Pulmonary artery endothelial cell (primary cell): ENCODE measurements around the gene MTFMT. TPM values are rescaled to one million over a fixed set of nuclear protein-coding genes. Genes with fewer than 3 reads are reported as not detected.
"Not testable (repeated sequence)": the region's sequence is repeated elsewhere in the genome, so short reads cannot be mapped to it uniquely, and the experiment has no call there.

Experiments used
- DNase-seq: peaks from one replicate; pipeline ENCODE4 v3.0.0-alpha.2; 2011; ENCODE audit warnings: low read depth, low spot score
- total RNA-seq: library from RNA; depleted of rRNA; stranded (reverse); fragments of >200 nt; gene quantifications from 2 replicates; pipeline ENCODE4 v1.2.3, GENCODE V29; 2014

MTFMT gene
- total RNA-seq, 1 donor from 2014 or later, result 14.6 TPM

DNA sequence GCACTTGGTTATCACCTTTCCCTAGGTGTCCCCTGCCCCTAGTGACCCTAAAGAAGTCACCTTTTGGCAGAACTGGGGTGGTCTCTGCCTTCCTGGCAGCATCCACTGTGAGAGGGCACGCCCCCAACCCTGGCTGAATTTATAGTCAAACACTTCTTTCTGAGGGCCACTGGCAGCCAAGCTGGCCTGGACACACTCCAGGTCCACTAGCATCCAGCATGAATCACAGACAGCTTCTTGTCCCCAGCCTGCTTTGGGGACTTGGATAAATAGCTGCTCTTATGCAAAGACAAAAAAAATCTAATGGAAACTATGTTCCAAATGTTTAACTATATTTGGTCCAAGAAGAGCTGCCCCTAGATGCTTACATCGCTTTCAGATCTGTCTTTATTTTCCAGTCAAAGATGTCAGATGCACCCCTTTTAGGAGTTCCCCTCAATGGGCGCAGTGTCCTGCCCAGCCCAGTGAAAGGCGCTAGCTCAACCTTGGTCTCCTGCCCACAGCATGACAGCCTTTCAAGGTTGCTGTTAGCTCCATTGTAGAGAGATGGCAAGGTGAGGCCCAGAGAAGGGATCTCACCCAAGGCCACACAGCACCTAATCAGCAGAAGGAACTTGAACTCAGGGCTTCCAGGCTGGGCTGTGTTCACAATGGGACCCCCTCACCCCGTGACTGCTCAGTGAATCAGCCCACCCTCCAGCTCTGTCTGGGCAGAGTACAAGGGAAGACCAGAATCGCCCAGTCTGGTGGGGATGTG is 31.4 kb upstream of the MTFMT start:
- no peak for DNase-seq

DNA sequence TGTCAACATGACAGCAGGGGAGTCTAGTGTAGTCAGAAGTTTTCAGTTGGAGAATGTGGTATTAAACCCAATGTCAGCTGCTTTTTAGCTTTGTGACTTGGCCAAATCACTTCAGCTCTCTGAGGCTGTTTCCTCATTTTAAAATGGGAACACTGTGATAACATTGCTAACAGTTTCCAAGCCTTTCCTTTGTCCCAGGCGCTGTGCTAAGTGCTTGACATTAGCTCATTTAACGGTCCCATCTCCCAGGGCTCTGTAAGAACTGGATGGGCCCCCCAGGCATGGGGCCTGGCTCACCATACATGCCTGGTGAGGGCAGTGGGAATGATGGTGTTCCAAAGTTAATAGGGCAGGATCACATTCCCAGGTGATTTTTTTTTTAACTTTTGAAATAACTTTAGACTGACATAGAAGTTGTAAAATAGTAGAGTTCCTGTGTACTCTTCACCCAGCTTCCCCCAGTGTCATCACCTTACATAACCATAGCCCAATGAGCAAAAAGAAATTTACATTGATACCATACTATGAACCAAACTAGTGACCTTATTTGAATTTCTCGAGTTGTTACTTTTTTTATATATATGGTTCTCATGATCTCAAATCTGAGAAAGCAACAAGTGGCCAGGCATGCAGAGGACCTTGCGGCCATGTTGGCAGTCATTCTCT is 30.6 kb upstream of the MTFMT start:
- DNase-seq, result no peak

DNA sequence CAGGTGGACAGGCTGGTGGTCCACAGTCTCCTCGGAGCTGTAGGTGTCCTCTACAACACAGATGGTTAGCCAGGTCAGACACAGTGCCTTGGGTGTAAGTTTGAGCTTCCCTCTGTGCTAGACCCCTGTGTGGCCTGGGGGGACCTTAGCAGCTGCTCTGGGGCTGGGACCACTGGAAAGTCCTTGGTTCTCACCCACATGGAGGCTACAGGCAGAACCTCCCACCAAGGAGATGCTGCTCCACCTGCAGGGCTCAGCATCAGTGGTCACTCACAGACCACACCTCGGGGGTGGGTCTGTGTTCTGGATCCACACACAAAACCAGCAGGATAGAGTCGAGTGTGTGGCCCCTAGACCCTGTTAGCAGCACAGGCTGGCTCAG is 29.9 kb upstream of the MTFMT start:
- no peak for DNase-seq

DNA sequence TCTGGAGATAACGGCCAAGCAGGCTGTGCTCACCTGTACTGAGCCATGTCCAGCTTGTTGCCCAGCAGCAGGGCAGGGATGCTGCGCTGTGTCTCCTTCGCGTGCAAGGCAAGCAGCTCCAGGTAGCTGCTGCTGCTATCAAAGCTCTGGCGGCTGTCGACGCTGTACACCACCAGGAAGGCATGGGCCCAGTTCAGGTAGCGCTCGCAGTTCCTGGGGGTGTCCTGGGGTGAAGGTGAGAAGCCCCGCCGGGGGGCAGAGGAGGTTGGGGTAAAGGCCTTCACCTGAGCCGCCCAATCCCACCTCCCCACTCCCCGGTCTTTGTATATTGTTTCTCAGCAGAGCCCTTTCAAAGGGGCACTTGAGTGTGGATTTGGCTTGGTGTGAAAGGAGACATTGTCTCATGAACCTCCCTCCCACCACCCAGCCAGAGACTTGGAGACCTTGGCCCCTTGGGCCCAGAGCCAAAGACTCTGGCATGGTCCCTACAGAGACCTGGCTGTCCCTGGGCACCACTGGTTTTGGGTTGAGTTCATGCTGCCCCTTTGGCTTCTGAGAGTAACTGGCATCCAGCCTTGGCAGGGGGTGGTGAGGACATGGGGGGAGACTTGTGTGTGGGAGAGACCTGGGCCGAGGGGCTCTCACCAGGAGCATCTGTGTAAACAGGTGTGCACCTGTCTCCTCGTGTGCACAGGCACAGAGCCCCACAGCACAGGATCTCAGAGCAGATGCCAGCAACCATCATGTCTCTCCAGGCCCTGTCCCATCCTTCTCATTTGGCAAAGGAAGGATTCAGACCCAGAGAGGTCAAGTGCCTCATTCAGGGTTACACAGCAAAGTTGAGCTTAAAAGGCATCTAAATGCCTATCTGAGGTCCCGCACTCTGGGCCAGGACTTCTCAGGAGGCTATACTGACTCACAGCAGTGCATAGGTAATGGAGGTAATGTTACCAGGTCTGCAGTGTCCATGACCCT is 29.2 kb upstream of the MTFMT start:
- DNase-seq, result no peak

DNA sequence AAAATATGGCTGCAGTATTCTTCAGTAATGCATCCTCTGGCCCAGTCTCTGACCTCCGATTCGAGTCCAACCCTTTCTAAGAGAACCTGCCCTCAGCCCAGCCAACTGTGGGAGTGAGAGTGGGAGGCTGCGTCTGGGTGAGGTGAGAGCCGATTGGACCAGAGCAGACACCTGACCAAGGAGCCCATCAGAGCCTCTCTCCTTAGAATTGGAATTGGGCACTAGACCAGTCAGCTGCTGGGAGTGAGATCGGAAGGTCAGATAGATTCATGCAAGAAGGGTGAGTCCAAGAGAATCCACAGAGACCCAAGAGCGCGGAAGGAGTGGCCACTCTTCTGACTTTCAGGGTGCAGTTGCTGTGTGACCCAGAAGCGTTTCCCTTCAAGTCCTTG is 28.1 kb upstream of the MTFMT start:
- no peak for DNase-seq

DNA sequence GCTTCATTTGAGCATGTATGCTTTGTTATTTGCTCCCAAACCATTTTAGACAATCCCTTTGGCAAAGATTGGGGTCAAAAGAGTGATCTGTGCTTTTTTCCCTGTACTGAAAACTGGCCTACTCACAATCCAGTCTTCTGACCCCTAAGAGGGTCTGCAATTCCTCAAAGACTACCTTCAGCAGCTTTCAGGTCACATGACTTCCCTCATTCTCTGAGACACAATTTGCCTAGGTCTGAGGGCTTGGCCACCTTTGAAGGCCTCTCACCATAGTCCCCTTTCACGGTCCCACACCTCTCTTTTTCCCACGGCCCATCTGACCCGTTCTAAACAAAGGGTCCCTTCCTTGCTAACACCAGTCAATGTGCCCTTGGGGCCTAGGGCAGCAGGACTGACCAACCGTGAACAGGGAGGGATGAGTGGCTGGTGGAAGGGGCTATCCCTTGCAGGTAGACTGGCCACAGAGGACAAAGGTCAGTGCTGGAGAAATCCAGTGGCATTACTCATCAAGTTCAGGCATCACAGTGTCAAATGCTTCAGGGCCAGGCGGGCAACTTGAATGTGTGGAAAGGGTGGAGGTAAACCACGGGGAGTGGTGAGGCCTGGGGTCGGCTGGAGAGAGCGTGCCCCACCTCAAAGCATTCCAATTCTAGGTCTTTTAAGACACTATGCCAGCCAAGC is 27.6 kb upstream of the MTFMT start:
- no peak for DNase-seq

DNA sequence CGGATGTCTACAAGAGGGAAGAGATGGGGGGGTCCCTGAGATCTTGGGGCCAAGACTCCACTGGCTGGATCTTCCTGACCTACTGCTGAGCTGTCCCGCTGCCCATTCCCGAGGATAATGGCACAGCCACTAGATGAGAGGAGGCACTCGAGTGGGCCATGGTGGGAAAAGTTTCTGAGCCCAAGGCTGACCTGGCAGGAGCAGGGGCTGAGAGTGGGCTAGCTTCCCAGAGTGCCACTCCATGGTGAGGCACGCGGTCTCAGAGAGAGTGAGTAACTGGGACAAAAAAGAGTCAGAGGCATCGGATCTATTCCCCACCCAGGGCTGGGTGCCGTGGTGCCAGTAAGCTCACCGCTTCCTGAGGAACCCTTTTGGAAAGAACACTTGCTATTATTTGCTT is 26.7 kb upstream of the MTFMT start:
- no peak for DNase-seq

DNA sequence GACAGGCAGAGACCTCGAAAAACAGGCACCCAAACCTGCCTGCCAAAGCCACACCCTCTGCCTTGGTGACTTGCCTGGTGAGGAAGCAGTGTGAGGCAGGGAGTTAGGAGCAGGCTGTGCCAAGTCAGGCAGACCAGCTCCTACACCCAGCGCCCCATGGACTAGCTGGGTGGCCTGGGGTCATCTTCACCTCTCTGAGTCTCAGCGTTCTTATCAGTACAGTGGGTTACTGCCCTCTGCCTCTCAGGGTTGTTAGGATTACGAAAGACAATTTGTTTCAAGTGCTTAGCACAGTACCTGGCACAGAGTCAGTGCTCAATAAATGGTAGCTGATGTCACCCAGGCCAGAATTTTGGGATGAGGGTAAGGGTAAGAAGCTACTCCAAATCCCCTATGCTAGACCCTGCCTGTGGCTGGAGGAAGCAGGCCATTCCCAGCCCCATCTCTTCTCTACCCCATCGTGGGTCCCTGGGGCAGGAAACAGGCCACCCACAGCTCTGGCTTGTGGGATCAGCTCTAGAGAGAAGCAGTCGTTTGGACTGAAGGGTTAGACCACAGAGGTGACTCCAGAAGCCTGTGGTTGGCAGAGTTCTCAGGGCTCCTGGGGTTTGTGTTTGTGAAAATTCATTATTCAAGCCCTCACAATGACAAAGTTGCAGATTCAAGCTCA is 25.9 kb upstream of the MTFMT start:
- DNase-seq, result no peak

DNA sequence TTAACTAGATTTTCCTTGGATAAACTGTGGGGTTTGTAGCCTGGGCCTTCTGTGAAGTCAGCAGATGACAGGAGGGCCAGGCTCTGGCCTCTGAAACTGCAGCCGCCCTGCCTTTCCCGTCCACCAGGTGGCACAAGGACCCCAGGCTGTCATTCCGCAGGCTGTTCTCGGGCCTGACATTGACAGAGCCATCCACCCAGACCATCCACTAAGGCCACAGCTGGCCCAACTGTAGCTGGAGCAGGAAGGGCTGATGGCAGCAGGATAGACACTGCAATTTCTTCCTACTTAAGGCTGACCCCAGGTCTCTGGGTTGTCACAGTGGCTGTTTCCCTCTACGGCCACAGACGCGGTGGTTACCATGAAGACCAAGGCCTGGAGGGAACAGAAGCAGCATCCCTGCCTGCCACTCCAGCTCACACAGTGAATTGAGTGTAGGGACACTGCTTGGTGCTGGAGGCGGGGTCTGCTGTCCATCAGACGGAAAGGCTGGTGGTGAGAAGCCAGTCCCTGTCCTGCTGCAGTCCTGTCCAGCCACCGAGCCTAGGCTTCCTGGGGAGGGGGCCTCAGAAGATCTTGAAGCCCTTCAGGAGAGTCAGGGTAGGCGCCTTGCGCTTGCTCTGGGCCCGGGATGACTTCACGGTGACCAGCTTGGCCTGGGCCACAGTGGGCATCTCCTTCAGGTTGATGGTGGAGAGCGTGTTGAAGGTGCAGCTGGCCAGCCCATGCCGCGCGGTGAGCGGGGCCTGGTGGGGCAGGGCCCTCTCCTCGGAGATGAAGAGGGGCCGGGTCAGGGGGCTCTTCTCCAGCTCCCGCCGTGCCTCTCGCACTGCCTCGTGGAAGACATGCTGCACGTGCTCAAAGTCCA is 25.1 kb upstream of the MTFMT start:
- DNase-seq, result no peak

DNA sequence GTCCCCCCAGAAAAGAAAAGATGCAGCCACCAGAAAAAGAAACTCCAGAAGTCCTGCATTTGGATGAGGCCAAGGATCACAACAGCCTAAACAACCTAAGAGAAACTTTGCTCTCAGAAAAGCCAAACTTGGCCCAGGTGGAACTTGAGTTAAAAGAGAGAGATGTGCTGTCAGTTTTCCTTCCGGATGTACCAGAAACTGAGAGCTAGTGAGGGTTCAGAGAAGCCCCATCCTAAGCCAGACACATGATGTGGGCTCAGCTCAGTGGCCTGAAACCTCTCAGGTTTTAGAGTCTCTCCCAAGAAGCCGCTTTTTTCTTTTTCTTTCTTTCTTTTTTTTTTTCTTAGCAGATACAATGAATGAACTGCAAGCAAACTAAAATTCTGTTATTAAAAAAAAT is 23.5 kb upstream of the MTFMT start:
- no peak for DNase-seq

DNA sequence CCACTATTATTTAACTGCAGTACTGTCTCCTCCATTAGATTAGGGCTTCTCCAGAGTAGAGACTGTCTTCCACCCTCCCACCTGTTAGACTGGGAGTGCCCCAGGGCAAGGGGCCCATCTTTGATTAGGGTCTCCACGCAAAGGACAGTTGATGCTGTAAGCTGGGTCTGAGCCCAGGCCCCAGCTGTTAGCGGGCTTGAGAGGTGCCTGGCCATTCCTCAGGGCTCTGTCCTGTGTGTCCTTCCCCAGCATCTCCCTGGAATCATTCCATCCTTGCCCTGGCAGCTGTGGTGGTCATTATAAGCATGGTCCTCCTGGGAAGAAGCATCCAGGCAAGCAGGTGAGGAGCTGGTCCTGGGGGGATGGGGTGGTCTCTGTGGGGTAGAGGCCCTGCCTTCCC is 21.8 kb upstream of the MTFMT start:
- DNase-seq, result no peak

DNA sequence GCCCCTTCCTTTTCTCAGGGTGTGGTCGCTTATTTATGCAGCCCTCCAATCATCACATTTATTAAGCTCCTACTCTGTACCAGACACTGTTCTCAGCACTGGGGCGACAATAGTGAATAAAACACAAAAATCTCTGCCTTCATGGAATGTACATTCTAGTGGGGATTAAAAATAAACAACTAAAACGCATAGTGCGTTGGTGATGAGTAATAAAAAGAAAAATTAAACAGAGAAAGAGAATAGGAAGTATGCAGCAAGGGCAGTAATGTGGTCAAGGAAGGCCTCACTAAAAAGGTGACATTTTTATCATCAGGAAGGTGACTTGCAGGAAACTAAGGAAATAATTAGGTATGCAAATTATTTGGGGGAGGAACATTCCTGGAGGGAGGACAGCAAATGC is 20.8 kb upstream of the MTFMT start:
- DNase-seq, result no peak

DNA sequence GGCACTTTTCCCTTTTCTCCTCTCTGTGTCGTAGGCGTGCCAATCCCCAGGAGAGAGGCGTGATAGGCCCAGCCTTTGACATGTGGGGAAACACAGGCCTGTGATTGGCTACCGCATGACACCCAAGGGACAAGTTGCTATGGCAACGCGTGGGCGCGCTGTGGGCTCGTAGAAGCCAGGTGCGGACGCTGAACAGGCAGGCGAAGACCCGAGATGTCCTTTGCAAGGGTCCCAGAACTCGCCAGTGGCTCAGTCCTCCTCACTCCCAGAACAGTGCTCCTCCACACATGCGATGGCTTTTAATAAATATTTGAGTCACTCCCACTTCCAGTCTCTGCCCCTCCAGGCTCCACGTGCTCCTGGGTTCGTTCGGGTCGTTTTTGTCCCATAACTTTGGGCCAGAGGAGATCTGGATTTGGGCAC is 20.0 kb upstream of the MTFMT start:
- DNase-seq, result peak; percentile 77

DNA sequence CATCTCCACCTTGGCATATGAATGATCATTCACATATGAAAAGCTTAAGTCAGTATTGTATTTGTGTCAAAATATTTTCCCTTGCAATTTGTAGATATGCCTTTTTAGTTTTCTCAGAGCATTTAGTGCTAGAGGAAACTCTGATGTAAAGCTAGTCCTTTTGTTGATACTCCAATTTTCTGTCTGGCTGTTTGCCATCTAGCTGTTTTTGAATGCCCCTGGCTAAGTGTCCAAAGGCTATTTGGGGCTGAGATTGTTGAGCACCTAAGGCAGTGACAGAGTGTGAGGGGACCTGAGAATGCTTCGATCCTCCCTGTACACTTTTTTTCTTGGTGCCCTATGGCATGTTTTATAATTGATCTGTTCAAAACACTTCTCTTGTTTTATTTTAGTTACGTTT is 18.8 kb upstream of the MTFMT start:
- DNase-seq, result no peak

DNA sequence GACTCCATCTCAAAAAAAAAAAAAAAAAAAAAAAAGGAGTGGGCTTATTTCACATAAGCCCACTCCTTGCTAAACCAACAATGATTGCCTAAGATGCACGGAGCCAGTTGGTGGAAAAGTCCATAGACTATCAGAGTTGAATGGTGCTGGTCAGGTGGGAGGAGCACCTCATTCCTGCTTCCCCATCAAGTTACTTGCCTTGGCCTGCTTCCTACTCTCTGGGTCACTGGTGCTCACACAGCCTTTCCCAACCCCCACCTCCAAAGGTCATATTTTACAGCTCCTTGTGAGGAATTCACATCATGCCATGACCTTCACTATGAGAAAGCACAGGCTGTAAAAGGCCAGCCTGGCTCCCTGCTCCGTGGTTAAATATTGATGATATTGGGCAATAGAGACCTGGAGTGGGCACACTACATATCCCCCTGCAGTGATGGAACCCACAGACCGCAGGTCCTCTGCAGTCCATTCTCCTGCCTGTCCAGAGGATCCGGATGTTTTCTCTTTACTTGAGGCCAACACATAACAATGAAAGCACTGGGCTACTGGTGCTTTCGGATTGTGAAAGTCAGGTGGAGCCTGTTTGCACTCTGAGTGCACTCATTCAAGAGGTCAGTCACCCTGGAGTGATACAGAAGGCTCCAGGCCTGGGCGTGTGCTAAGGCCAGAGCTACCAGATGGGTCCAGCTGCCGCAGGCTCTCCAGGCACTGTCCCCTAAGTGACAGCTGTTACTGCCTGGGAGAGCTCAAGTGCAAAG is 15.5 kb upstream of the MTFMT start, which contains the start of gene SLC51B:
SLC51B (plus strand) TSS at position 664 of the 758 bp plus-strand sequence. CDS start 4,618 bp downstream, outside the sequence.
- DNase-seq, result no peak

DNA sequence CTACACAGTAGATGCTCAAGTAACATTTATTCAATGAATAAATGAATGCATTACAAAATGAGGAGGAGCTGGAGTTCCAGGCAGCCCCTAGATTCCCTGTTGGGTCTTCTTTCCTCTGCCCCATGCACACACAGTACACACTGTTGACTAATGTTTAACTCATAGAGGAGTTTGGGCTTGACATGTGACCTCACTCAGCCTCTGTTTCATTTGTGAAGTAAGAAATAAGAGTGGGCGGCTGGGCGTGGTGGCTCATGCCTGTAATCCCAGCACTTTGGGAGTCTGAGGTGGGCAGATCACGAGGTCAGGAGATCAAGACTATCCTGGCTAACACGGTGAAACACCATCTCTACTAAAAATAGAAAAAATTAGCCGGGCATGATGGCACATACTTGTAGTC is 14.8 kb upstream of the MTFMT start:
- DNase-seq, result not testable (repeated sequence)

DNA sequence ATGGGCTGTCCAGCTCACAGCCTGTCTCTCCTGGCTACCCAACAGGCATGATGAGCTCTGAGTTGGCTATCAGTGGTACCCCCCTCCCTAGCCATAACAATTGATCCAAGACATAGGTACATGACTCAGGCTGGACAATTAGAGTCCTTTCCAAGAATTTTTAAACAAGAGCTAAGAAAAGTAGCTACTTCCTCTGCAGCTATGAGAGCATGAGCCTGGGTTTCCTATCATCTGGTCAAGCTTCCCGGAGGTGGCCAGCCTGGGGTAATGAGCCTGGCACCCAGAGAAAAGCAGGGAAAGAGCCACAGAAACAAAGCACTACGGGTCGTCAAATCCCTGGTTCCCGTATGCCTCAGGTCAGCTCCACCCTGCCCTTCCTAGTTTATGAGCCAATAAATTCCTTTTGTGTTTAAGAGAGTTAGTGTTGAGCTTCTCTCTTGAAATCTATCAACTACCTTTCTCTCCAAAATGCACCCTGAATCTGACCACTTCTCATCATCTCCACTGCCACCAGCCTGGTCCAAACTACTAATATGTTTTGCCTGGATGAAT is 13.4 kb upstream of the MTFMT start:
- DNase-seq, result no peak

DNA sequence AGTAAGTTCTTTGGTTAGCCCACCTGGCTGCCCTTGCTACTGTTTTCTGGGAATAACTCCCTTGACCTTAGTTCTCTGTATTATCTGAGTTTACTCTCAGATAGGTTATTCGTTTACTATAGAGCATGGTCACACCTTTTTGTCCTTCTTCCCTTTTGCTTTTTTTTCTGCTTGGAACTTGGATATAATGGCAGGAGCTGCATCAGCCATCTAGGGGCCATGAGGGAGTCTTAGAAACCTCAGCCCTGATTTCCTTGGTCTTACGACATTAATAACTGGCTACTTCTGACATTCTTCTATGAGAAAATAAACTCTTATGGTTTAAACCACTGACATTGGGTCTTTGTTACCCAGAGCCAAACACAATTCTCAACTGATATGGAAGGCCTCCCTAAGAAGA is 12.3 kb upstream of the MTFMT start:
- no peak for DNase-seq

DNA sequence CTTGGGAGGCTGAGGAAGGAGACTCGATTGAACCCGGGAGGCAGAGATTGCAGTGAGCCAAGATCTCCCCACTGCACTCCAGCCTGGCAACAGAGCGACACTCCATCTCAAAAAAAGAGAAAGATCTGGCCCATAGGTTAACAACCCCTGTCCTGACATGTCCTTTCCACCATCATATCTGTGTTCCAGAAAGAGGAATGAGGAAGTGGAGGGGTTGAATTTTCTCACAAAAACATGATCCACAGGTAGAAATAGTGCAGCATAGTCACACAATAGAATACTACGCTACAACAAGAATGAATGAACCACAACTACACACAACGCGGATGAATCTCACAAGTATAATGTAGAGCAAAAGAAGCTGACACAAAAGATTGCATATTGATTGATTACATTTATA is 11.0 kb upstream of the MTFMT start:
- DNase-seq, result no peak
